Activated naive CD8-positive, alpha-beta T cell treated with anti-CD3 and anti-CD28 coated beads, Interleukin-2, amount 50 U/mL, for 16 hours (primary cell): ENCODE data around the gene RPN2.

Experiments used
- DNase-seq: peaks from one replicate; pipeline ENCODE4 v3.0.0-alpha.2; 2020; ENCODE audit warnings: low read depth, low spot score

The RPN2 gene

DNA sequence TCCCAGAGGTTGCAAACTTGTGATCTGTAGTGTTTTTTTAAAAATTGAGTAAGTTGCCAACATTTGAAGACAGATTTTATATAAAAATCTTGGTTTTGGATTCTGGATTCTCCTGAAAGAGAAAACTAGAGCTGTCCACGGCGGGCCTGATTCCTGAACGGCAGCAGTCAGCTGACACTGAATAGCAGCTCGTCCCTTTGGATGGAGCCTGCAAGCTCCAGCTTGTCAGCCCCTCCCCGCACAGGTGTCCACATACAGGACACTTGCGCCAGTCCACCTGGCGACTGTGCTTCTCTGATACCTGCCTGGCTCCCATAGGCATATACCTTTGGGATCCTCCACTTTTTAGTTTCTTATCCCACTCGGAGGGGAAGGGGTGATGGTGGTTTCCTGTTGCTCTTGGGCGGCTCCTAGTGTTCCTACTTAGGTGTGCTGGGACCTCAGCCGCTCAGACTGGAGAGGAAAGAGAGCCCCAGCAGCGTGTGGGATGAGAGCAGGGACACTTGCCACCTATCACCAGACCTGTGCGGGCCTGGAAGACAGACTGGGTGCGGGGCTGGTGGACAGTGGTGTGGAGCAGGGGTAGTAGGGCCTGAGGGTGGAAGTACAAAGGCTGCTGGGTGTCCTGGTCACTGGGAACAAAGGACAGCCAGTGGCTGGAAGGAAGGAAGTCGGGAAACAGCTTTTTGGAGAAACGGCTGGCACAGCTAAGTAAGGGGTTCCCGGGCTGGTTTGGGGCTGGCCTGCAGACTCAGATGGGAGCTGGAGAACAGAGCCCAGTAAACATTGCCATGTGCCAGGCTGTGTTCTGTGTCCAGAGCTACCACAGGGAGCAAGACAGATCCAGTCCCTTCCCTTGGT lies 64.2 kb downstream of the RPN2 start:
- DNase-seq: no peak

DNA sequence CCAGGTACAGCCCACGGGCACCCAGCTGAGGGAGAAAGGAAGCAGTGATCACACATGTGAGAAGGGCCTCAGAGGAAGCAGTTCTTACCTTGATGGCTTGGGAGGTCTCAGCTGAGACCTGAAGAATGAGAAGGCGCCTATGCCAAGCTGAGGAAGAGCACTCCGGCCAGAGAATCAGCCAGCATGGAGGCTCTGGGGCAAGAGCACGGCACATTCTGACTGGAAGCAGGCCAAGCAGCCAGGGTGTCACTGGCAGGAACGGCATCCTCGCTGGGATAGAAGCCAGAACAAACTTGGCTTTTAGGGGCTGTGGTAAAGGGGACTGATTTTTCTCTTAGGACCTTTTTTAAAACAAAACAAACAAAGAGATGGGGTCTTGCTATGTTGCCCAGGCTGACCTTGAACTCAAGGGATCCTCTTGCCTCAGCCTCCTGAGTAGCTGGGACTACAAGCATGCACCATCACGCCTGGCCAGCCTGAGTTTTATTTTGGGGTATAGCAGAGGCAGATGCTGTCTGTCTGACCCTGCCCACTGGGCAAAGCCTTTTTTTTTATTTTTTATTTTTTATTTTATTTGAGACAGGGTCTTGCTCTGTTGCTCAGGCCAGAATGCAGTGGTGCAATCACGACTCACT lies 64.9 kb downstream of the RPN2 start:
- no peak for DNase-seq

DNA sequence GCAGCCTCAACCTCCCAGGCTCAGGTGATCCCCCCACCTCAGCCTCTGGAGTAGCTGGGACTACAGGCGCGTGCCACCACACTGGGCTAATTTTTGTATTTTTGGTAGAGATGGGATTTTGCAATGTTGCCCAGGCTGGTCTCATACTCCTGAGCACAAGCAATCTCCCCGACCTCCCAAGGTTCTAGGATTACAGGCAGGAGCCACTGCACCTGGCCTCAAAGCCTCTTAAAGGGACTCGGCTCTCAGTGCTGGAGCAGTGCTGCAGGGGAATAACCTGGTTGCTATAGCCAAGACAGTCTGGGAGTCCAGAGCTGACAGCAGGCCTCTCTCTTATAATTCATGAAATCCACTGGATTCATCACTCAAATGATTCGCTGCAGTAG lies 65.4 kb downstream of the RPN2 start:
- no peak for DNase-seq

DNA sequence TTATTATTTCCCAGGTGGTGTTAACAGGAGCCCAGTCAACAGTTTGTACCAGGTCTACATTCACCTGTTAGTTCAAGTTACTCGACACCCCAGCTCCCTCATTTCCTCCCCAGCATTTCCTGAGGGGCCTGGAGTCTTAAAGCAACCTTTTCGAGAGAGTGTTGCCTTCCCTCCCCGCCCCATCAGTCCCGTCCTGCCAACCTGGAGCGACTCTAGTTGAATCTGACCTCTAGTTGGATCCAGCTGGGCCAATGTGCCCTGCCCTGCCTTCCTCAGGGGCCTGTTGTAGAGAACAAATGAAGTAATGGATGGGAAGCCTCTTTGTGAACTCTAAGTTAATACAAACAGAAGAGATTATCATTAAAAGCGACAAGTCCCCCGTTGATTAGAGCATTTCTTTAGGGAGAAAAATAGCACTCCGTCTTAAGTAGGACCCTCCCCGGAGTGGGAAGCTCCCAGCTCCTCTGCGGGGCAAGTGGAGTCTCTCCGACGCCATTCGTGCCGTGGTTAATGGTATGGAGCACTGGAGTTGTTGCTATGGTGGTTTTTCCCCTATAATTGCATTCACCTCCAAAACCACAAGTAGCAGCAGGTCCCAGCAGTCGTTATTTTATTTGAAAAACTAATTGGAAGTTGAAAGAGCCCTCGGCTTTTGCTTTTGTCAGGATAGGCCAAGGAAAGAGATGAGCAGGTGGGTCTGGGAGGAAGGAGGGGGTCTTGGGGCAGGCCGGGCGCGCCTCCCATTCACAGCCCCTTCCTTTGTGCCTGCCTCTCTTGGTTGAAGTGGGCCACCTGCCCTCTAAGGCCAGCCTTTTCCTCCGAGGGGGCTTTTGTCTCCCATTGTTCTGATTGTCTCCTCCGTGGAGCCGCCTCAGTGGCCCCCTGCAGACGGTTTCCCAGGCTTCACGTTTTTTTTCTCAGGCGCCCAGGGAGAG lies 66.4 kb downstream of the RPN2 start:
- no peak for DNase-seq

DNA sequence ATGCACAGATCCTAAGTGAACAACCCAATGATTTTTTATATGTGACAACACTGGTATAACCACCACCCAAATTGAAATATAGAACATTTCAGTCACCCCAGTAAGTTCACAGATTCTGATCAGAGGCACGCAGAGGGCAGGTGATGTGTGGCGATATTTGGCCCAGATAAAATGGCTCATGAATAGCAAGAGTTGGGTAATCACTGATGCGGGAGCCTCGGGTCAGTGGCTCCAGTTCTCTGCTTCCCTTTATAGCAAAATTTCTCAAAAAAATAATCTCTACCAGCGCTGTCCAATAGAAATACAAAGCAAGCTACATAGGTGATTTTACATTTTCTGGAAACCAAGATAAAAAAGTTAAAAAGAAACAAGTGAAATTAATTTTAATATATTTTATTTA lies 67.6 kb downstream of the RPN2 start:
- no peak for DNase-seq

DNA sequence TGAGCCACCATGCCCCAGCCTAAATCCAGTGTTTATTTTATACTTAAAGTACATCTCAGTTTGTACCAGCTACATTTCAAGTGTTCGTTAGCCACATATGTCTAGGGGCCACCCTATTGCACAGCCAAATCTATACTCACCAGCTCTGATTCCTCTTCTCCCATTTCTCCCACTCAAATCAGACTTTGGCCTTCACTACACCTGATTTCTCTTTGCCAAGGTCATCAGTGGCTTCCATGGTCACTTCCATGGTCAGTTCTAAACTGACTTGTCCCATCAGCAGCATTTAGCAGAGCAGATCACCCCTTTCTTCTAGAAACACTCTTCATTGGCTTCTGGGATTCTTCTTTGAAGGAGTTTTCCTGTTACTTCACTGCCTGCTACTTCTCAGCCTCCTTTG lies 68.4 kb downstream of the RPN2 start:
- no peak for DNase-seq

DNA sequence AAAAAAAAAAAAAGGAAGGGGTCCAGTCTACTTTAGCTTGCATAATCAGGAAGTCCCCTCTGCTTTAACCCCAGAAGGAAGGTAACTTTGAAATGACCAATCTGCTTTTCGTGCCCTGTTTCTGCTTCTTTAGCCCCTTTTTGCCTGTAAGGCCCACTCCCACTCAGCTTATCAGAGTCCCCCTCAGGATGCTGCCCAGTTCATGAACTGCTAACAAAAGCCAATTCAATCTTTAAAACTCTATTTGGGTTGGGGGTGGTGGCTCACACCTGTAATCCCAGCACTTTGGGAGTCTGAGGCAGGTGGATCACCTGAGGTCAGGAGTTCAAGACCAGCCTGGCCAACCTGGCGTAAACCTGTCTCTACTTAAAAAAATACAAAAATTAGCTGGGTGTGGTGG lies 70.2 kb downstream of the RPN2 start:
- DNase-seq: no peak

DNA sequence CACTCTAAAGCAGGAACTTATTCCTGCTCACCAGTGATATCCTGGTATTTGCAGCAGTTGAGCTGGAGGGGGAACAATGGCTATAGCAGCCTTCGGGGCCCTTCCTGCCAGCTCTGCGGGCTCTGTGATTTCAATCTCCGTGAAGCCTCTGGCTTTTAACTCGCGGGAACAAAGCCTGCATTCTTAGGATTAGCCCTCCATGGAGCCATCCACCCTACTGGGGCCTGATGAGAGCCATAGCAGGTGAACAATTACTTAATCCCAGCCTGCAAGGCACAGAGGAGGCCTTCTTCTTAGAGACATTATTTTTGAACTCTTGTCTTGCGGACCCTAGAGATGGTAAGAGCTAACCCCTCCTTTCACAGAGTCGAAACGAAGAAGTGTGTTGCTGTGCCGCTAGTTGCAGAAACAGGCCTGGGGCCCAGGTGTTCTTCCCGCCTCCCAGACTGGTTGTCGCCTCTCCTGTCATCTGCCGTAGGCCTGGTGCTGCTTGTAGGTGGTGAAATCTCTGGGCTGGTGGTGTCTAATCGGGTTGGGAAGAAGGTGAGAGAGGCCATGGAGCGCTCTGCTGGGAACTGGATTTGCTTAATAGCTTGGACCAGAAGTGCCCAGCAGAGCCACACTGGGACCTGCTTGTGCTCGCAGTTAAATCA lies 72.8 kb downstream of the RPN2 start:
- DNase-seq: no peak

DNA sequence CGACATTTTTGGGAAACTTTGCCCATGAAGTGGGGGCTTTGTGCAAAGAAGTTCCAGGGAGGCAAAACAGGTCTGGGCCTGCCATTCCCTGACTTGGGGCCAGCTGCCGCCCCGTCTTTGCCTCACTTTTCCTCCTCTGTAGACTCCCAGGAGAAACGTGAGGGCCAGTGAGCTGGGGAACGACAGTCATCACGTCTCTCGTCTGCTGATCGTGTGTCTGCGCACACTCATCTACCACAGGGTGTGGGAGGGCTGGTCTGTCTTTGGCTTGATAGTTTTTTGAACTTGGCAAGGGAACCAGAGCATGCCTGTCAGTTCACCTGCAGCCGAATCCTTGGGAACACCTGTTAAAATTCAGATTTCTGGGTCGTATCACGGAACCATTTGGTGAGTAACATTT lies 74.0 kb downstream of the RPN2 start:
- no peak for DNase-seq

DNA sequence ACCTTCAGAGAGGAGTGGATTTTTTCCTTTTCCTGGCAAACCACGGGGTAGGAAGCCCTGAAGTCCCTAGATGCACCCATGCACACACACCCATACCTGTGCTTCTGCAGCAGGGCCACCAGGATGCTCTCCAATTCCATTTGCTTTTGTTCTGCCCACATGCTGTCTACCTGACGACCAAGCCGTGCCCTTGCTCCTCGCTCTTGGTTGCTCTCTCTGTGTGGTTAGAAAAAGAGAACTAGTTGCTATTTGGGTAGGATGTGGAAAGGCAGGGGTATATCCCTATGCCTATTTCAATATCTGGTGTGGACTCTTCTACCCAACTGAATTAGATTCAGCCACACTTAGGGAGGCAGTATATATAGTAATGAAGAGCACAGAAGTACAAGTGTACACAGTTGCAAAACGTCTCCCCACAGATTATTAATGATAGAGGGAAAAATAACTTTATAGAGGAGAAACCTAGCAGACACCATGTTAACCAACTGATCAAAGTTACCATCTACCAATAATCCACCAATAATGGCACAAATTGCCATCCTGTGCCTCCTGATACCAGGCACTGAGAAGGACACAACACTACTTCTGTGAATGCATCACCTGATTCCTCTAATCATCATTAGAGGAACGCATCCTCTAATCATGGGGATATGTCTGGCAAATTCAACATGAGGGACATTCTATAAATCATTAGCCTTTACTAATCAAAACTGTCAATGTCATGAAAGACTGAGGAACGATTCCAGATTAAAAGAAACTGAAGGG lies 75.2 kb downstream of the RPN2 start:
- no peak for DNase-seq

DNA sequence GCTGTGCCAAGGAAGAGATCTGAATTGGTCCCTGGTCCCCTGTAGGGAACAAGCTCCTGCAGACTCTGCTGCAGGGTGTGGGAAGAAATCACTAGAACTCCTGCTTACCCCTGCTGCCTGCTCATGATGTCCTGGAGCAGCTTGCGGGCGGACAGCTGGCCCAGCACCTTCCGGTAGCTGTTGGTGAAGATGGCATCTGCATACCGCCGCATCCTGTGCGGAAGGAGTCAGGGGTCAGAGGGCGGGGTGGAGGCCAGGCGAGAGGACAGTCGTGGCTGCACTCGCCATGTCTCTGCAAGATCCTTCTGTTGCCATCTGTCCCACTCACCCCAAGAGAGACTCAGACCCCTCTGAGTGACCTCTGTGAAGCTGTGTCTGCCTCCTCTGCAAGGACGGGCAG lies 77.2 kb downstream of the RPN2 start:
- no peak for DNase-seq

DNA sequence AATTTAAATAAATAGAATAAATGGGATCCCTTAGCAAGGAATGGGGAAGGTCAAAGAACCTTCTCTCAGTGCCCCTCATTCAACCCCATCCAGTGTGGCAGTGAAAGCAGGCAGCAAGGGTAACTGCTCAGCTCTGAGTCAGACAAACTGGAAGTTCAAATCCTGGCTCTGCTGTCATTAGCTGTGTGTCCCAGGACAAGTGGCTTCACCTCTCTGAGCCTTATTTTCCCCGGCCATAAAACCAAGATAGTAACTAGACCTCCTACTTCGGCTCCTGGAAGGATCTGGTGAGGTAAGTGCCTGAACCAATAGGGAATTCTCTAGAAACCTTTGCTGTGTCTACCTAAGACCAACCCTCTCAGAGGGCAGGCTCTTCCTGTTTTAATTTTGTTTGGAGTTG lies 78.4 kb downstream of the RPN2 start:
- no peak for DNase-seq

DNA sequence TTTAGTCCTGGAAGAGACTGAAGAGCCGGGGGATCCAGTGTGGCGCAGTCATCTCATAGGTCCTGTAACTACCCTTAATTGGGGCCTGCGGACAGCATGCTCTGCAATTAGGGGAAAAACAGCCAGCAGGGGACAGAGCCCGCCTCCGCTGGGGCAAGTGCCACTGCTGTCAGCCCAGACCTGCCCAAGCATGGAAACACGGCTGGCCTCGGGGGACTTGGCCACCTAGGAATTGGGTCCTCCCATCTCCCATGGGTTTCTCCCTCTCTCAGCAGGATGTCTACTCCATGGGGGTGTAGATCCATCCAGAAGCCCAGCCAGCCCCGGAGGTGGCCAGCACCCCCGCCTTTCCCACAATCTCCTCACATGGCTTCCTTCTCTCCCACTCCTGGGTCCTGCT lies 78.9 kb downstream of the RPN2 start:
- DNase-seq: no peak

DNA sequence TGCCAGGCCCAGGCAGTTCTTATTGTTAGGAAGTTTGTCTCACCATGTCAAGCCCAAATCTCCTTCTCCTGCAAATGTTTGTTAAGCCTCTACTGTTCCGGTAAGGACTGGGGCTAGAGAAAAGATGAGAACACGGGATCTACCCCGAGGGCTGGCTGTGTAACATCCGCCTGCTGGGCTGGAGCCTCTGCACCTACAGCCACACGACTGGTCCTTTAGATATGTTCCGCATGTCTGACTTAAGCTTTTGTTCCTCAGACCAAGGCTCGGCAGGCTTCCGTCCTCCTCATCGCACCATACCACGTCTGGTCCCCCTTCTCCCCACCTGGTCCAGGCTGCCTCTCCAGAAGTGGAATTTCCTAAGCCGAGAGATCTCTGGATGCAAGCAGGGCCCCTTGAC lies 79.9 kb downstream of the RPN2 start:
- no peak for DNase-seq

DNA sequence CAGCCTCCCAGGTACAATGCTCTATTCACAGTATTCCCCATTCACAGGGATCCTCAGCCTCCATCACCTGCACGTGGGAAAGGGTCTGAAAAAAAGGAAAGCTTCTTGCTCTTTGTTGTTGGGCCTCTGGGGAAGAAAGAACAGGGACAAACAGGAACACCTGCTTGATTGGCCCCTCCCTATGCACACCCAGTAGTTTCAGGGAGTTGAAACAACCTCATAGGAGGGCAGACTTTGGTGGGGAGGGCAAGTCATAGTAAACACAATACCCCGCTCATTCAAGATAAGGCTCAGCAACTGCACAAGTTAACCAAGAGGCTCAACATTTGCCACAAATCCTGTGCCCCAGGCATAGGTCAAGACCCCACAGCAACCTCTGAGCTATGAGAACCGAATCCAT lies 80.7 kb downstream of the RPN2 start:
- no peak for DNase-seq

DNA sequence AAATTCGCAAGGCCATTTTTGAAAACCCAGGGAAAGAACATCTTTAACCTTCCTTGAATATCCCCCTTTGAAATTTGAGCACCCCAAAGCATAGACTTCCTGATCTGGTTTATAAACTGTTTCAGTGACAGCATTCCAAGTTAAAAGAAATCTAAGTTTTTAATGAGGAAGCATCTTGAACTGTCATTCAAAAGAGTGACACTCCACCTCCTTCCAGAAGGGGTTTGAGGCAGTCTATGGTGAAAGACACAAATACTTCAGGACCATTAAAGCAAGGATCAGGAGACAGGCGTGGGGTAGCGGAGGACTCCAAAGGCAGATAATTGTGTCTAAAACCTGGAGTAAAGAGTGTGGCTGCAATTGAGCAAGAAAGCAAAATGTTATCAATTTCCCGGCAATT lies 81.8 kb downstream of the RPN2 start:
- DNase-seq: no peak

DNA sequence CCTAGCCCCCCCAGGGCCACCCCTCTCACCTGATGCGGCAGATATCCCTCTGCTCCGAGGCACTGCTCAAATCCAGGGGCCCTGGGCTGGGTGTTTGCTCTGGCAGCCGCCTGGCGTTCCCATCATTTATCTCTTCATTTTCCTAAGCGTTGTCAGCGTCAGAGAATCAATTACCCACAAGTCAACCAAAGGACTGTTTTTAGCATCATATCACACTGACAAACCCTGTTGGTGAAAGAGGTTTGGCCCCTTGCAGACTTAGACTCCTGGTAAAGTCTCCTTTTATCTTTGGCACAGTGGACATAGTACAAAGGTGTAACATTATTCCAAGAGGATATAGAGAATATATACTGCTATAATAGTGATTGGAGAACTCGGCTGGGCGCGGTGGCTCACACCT lies 82.6 kb downstream of the RPN2 start, which contains the start of gene GHRH:
TSS of gene GHRH (minus strand) at position 101 of the 400 bp plus-strand sequence. CDS start 4,925 bp downstream, outside the sequence.
- DNase-seq: no peak

DNA sequence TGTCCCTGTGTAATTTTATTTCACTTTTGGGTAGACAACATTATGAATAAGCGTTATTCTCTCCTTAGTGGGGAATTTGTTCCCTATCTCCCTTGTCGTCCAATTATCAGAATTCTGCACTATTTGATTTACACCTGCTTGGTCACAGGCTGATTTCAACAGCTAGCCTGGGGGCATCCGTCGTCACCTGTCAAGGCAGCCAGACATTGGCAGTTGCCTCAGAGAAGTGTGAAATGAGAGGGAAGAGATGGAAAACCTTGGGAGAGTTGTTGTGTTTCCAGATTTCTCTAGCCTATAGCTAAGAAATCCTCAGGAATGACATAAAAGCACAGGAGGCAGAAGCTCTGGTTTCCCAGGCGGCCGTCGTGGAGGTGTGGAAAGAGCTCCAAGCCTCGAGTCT lies 83.4 kb downstream of the RPN2 start:
- no peak for DNase-seq

DNA sequence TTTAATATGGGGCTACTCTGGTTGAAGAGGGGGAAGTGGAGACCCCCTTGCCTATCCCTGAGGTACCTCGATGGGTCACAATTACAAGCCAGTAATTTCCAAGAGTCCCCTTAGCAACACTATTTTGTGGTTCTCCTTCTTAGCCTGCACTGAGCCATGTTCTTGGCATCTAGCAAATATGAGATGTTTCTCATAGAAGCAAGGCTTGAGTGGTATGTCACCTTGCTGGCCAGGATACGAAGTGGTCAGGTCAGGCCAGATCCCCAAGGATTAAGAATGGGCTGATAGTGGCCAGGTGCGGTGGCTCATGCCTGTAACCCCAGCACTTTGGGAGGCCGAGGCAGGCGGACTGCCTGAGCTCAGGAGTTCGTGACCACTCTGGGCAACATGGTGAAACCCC lies 84.6 kb downstream of the RPN2 start:
- no peak for DNase-seq

DNA sequence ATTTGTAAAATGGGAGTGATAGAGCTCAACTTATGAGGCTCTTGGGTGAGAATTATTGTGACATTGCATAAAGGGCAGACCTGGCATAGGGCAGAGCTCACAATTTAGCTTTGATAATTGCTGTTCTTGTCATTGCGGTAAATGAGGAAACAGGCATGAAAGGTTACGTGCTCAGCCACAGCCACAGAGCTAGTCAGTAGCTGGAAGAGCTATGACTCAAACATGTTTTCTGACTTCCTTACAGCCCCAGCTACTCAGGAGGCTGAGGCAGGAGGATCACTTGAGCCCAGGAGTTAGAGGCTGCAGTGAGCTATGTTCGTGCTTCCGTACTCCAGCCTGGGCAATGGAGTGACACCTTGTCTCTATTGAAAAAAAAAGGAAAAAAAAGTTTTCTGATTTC lies 86.0 kb downstream of the RPN2 start:
- no peak for DNase-seq
